Neural cell (in vitro differentiated cells): Measurements from ENCODE around the gene ADAMTS6. TPM values are rescaled to one million over a fixed set of nuclear protein-coding genes. Genes with fewer than 3 reads are reported as not detected.
"Not testable (repeated sequence)": the region's sequence is repeated elsewhere in the genome, so short reads cannot be mapped to it uniquely, and the experiment has no call there.

Experiments
- H2AFZ ChIP-seq: fragments of 200-600, 300-800 bp; sonication (generic), shearing (Covaris generic); 2 replicates; pipeline ENCODE4 v1.6.0; 2014; ENCODE audit warnings: low read depth, mild to moderate bottlenecking, antibody characterized with exemption, low read length, moderate library complexity
- H3F3A ChIP-seq: fragments of 200-600 bp; shearing (Covaris generic); 2 replicates; pipeline ENCODE4 v1.6.1; 2016; ENCODE audit warnings: mild to moderate bottlenecking, moderate library complexity, mixed read lengths, antibody characterized with exemption, low read length; ENCODE audit not compliant: insufficient read depth, poor library complexity, severe bottlenecking
- H3K27ac ChIP-seq: fragments of 200-600, 300-800 bp; sonication (generic), shearing (Covaris generic); 2 replicates; pipeline ENCODE4 v1.5.1; 2014; ENCODE audit warnings: mild to moderate bottlenecking, low read length, moderate library complexity
- H3K27me3 ChIP-seq: fragments of 300-800, 200-600 bp; sonication (generic), shearing (Covaris generic); 2 replicates; pipeline ENCODE4 v1.6.0; 2014; ENCODE audit warnings: mild to moderate bottlenecking, low read depth, low read length, moderate library complexity; ENCODE audit not compliant: insufficient read depth
- H3K36me3 ChIP-seq: fragments of 300-800, 200-600 bp; sonication (generic), shearing (Covaris generic); 2 replicates; pipeline ENCODE4 v1.5.1; 2014; ENCODE audit warnings: mild to moderate bottlenecking, antibody characterized with exemption, low read length, moderate library complexity; ENCODE audit not compliant: insufficient read depth
- H3K4me2 ChIP-seq: fragments of 300-800, 200-600 bp; sonication (generic), shearing (Covaris generic); 2 replicates; pipeline ENCODE4 v1.6.0; 2014; ENCODE audit warnings: mild to moderate bottlenecking, low read length
- H3K4me3 ChIP-seq: fragments of 300-800, 200-600 bp; sonication (generic), shearing (Covaris generic); 2 replicates; pipeline ENCODE4 v1.5.1; 2014; ENCODE audit warnings: mild to moderate bottlenecking, low read length, moderate library complexity
- H3K79me2 ChIP-seq: fragments of 200-600 bp; shearing (Covaris generic); replicated peaks from 2 replicates; pipeline ENCODE4 v1.6.0; 2014; ENCODE audit warnings: mild to moderate bottlenecking, low read length, moderate library complexity; ENCODE audit not compliant: insufficient read depth
- H3K9ac ChIP-seq: fragments of 300-800, 200-600 bp; sonication (generic), shearing (Covaris generic); 2 replicates; pipeline ENCODE4 v1.6.1; 2016; ENCODE audit warnings: mild to moderate bottlenecking, low read length, mixed read lengths
- H3K9me2 ChIP-seq: fragments of 200-600 bp; shearing (Covaris generic); 2 replicates; pipeline ENCODE4 v1.6.1; 2016; ENCODE audit warnings: mild to moderate bottlenecking, low read length, mixed read lengths; ENCODE audit not compliant: insufficient read depth
- H3K9me3 ChIP-seq: fragments of 200-600, 300-800 bp; sonication (generic), shearing (Covaris generic); 2 replicates; pipeline ENCODE4 v1.6.1; 2016; ENCODE audit warnings: mild to moderate bottlenecking, mixed run types, low read length, moderate library complexity, mixed read lengths
- H4K20me1 ChIP-seq: fragments of 200-600 bp; shearing (Covaris generic); 2 replicates; pipeline ENCODE4 v1.6.1; 2016; ENCODE audit warnings: mild to moderate bottlenecking, mixed run types; ENCODE audit not compliant: insufficient read depth
- CTCF ChIP-seq: fragments of 450-650 bp; IDR thresholded peaks from 2 replicates; pipeline ENCODE4 v1.5.1; 2014; ENCODE audit warnings: antibody characterized with exemption, mild to moderate bottlenecking, moderate library complexity; ENCODE audit not compliant: poor library complexity, severe bottlenecking
- EP300 ChIP-seq: fragments of 450-650 bp; conservative IDR thresholded peaks from 2 replicates; pipeline ENCODE4 v1.6.1; 2014; ENCODE audit warnings: antibody characterized with exemption, mild to moderate bottlenecking, moderate library complexity; ENCODE audit not compliant: poor library complexity, severe bottlenecking
- EZH2 ChIP-seq: fragments of 200-600, 300-800 bp; shearing (Covaris generic), sonication (generic); IDR thresholded peaks from 2 replicates; pipeline ENCODE4 v1.6.1; 2014; ENCODE audit warnings: antibody characterized with exemption, low read length, borderline replicate concordance, mild to moderate bottlenecking; ENCODE audit not compliant: insufficient read depth, poor library complexity, severe bottlenecking
- MXI1 ChIP-seq: fragments of 450-650 bp; conservative IDR thresholded peaks from 2 replicates; pipeline ENCODE4 v1.6.1; 2014; ENCODE audit warnings: antibody characterized with exemption, mild to moderate bottlenecking; ENCODE audit not compliant: poor library complexity, severe bottlenecking
- POLR2AphosphoS5 ChIP-seq: IDR thresholded peaks from 2 replicates; pipeline ENCODE4 v1.6.1; 2012
- RAD21 ChIP-seq: fragments of 450-650 bp; conservative IDR thresholded peaks from 2 replicates; pipeline ENCODE4 v1.6.1; 2014; ENCODE audit warnings: antibody characterized with exemption, mild to moderate bottlenecking, moderate library complexity
- SMC3 ChIP-seq: fragments of 450-650 bp; conservative IDR thresholded peaks from 2 replicates; pipeline ENCODE4 v1.6.1; 2014; ENCODE audit warnings: antibody characterized with exemption, mild to moderate bottlenecking, moderate library complexity; ENCODE audit not compliant: poor library complexity
- TAF1 ChIP-seq: IDR thresholded peaks from 2 replicates; pipeline ENCODE4 v1.6.1; 2012; ENCODE audit warnings: low read depth
- polyA plus RNA-seq: library from polyadenylated mRNA; depleted of rRNA; stranded (reverse); fragments of >200 nt; gene quantifications from 2 replicates; pipeline ENCODE4 v1.2.3, GENCODE V29; 2014
- TF ChIP-seq, protein P1 (sequence below): IDR thresholded peaks from 2 replicates; pipeline ENCODE4 v1.6.1; 2012; ENCODE audit warnings: borderline replicate concordance

ADAMTS6 gene
- polyA plus RNA-seq, 1 donor from 2014 or later: 0.58 TPM

GRCh38 chr5:65383859-65384258 is 97.9 kb downstream of the ADAMTS6 start:
- Histone ChIP-seq H4K20me1 (no peaks in the 10 kb centered on the region), H3K9ac (no peak overlapping the region), H3K4me3 (no peak overlapping the region), H3K36me3 (no peaks in the 10 kb centered on the region), H3K27ac (no peak overlapping the region), H3K27me3 (no peaks in the 10 kb centered on the region), H3K4me2 (no peak overlapping the region), H2AFZ (no peak overlapping the region), H3F3A (no peaks in the 10 kb centered on the region), H3K9me2 (no peaks in the 10 kb centered on the region), H3K79me2 (no peaks in the 10 kb centered on the region), H3K9me3 (no peaks in the 10 kb centered on the region)
- no peak for TF ChIP-seq POLR2AphosphoS5
- no peak for TF ChIP-seq EZH2

- TF ChIP-seq EP300 (no peak), TAF1 (no peak), POLR2AphosphoS5 (no peak), MXI1 (no peak), SMC3 (no peak), RAD21 (no peak), EZH2 (no peak)
- TF ChIP-seq, protein P1, sequence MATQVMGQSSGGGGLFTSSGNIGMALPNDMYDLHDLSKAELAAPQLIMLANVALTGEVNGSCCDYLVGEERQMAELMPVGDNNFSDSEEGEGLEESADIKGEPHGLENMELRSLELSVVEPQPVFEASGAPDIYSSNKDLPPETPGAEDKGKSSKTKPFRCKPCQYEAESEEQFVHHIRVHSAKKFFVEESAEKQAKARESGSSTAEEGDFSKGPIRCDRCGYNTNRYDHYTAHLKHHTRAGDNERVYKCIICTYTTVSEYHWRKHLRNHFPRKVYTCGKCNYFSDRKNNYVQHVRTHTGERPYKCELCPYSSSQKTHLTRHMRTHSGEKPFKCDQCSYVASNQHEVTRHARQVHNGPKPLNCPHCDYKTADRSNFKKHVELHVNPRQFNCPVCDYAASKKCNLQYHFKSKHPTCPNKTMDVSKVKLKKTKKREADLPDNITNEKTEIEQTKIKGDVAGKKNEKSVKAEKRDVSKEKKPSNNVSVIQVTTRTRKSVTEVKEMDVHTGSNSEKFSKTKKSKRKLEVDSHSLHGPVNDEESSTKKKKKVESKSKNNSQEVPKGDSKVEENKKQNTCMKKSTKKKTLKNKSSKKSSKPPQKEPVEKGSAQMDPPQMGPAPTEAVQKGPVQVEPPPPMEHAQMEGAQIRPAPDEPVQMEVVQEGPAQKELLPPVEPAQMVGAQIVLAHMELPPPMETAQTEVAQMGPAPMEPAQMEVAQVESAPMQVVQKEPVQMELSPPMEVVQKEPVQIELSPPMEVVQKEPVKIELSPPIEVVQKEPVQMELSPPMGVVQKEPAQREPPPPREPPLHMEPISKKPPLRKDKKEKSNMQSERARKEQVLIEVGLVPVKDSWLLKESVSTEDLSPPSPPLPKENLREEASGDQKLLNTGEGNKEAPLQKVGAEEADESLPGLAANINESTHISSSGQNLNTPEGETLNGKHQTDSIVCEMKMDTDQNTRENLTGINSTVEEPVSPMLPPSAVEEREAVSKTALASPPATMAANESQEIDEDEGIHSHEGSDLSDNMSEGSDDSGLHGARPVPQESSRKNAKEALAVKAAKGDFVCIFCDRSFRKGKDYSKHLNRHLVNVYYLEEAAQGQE: no peak
- Histone ChIP-seq H3K4me2 (no peak overlapping the region), H3K9ac (no peak overlapping the region), H3K27me3 (no peaks in the 10 kb centered on the region), H3K27ac (no peak overlapping the region), H3F3A (no peaks in the 10 kb centered on the region), H3K79me2 (no peaks in the 10 kb centered on the region), H3K36me3 (no peaks in the 10 kb centered on the region), H3K4me3 (no peak overlapping the region), H4K20me1 (no peaks in the 10 kb centered on the region), H3K9me2 (no peaks in the 10 kb centered on the region), H2AFZ (no peak overlapping the region), H3K9me3 (no peaks in the 10 kb centered on the region)
Observed at GRCh38 chr5:65382582-65382981, 99.1 kb downstream of the ADAMTS6 start.

DNA sequence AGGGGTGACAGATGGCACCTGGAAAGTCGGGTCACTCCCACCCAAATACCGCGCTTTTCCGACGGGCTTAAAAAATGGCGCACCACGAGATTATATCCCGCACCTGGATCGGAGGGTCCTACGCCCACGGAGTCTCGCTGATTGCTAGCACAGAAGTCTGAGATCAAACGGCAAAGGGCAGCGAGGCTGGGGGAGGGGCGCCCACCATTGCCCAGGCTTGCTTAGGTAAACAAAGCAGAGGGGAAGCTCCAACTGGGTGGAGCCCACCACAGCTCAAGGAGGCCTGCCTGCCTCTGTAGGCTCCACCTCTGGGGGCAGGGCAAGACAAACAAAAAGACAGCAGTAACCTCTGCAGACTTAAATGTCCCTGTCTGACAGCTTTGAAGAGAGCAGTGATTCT is 111.2 kb downstream of the ADAMTS6 start:
- not testable (repeated sequence) for H3K4me2 ChIP-seq, H3K27ac ChIP-seq, H3K9me3 ChIP-seq, H4K20me1 ChIP-seq, H3K9ac ChIP-seq, H2AFZ ChIP-seq, H3K4me3 ChIP-seq, H3K27me3 ChIP-seq, H3F3A ChIP-seq, H3K9me2 ChIP-seq, H3K79me2 ChIP-seq, H3K36me3 ChIP-seq

DNA sequence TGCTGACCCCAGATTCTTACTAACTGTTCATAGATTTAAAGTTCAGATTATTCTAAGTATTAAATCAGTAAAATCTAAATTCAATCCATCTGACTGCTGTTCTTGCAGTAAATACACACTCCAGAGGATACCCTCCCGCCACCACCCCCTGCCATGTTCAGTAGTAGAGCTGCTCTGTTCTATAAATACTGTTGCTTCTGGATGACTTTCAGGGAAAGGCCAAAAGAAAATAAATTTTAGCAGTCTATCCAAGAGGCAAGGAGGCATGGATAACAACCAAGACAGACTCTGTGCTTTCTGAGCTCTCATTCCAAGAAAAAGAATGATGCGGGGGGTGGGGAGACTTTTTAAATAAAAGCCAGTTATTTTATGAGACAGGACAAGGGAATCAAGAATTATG is 115.1 kb downstream of the ADAMTS6 start:
- Histone ChIP-seq H3K79me2 (no peaks in the 10 kb centered on the region), H2AFZ (no peak overlapping the region), H3K27me3 (no peaks in the 10 kb centered on the region), H3K4me3 (no peak overlapping the region), H3F3A (no peaks in the 10 kb centered on the region), H3K36me3 (no peaks in the 10 kb centered on the region), H3K9me3 (no peaks in the 10 kb centered on the region), H3K9me2 (no peaks in the 10 kb centered on the region), H3K27ac (no peak overlapping the region), H3K4me2 (no peak overlapping the region), H4K20me1 (no peaks in the 10 kb centered on the region), H3K9ac (no peak overlapping the region)
- TF ChIP-seq SMC3: no peak
- no peak for TF ChIP-seq MXI1
- TF ChIP-seq CTCF: no peak
- no peak for TF ChIP-seq EP300
- no peak for TF ChIP-seq POLR2AphosphoS5
- no peak for TF ChIP-seq RAD21
- no peak for TF ChIP-seq TAF1
- no peak for TF ChIP-seq EZH2
